ENCODE data around the gene ATP10A.

ATP10A gene

GRCh38 chr15:25737218-25737643 is 125.9 kb downstream of the ATP10A start:
- no peak for DNase-seq (ENCODE audit: low read depth)

- no peak for DNase-seq (ENCODE audit: low read depth)
Observed at GRCh38 chr15:25736461-25736860, 126.7 kb downstream of the ATP10A start.

- DNase-seq (ENCODE audit: low read depth), result no peak
Observed at GRCh38 chr15:25735550-25736384, 127.4 kb downstream of the ATP10A start.

GRCh38 chr15:25734680-25735355 is 128.3 kb downstream of the ATP10A start:
- DNase-seq (ENCODE audit: low read depth), result no peak

- DNase-seq (ENCODE audit: low read depth), result no peak
Observed at GRCh38 chr15:25733856-25734679, 129.1 kb downstream of the ATP10A start.

- DNase-seq (ENCODE audit: low read depth), result no peak
Observed at GRCh38 chr15:25733036-25733855, 129.9 kb downstream of the ATP10A start.

- no peak for DNase-seq (ENCODE audit: low read depth)
Observed at GRCh38 chr15:25732191-25732590, 130.9 kb downstream of the ATP10A start.

GRCh38 chr15:25731411-25731810 is 131.7 kb downstream of the ATP10A start:
- no peak for DNase-seq (ENCODE audit: low read depth)

GRCh38 chr15:25730918-25731317 is 132.2 kb downstream of the ATP10A start:
- no peak for DNase-seq (ENCODE audit: low read depth)

- no peak for DNase-seq (ENCODE audit: low read depth)
Observed at GRCh38 chr15:25728816-25729215, 134.3 kb downstream of the ATP10A start.

GRCh38 chr15:25727867-25728600 is 135.1 kb downstream of the ATP10A start:
- DNase-seq (ENCODE audit: low read depth), result no peak

- no peak for DNase-seq (ENCODE audit: low read depth)
Observed at GRCh38 chr15:25727116-25727515, 136.0 kb downstream of the ATP10A start.

- DNase-seq (ENCODE audit: low read depth), result no peak
Observed at GRCh38 chr15:25725758-25726157, 137.4 kb downstream of the ATP10A start.

GRCh38 chr15:25724899-25725298 is 138.2 kb downstream of the ATP10A start:
- no peak for DNase-seq (ENCODE audit: low read depth)

GRCh38 chr15:25721605-25721955 is 141.5 kb downstream of the ATP10A start:
- no peak for DNase-seq (ENCODE audit: low read depth)

- no peak for DNase-seq (ENCODE audit: low read depth)
Observed at GRCh38 chr15:25719101-25719985, 143.8 kb downstream of the ATP10A start.

GRCh38 chr15:25718597-25718996 is 144.5 kb downstream of the ATP10A start:
- DNase-seq (ENCODE audit: low read depth), result no peak

- DNase-seq (ENCODE audit: low read depth), result no peak
Observed at GRCh38 chr15:25718169-25718536, 145.0 kb downstream of the ATP10A start.

- DNase-seq (ENCODE audit: low read depth), result no peak
Observed at GRCh38 chr15:25717457-25718168, 145.5 kb downstream of the ATP10A start.

- DNase-seq (ENCODE audit: low read depth), result no peak
Observed at GRCh38 chr15:25717127-25717456, 146.0 kb downstream of the ATP10A start.

Measured in activated T-cell treated with anti-CD3 and anti-CD28 coated beads for 1 hour (primary cell).